Measurements from ENCODE around the gene SAP130.

Gene SAP130

DNA sequence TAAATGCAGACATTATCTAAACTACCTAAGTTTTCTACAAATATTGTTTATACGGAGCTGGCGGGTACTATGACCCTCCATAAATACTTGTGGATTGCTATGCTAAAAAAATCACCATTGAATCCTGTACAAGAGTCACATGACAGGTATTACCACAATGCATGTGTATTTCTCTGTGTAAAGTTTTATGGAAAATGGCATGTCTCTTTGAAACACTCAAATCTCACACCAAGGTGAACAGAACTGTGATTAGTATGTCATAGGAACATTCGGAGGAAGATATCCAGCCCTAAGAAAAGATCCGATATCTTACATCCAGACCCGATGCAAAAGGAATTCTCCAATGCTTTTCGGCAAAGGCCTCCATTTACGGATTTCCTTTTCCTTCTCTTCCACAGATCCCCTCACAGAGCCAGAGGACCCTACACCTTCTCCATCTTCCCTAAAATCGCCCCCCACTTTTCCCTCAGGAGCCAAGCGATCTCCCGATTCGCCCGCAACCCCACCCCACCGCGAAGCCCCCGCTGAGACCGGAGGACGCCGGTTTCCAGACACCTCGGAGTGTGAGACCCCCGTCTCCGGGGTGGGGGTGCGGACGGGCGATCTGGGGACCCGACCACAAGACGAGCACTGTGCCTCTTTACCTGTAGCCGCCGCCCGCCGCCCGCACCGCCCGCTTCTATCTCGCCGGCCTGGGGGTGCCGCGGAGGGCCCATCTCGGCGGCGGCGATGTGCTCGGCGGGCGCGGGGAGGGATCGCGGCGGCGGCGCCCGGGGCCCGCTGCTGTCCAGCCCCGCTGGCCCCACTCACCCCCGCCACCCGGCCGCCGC lies 1.2 kb downstream of the SAP130 start:
- DNase-seq (ENCODE audit: low spot score) = no peak

DNA sequence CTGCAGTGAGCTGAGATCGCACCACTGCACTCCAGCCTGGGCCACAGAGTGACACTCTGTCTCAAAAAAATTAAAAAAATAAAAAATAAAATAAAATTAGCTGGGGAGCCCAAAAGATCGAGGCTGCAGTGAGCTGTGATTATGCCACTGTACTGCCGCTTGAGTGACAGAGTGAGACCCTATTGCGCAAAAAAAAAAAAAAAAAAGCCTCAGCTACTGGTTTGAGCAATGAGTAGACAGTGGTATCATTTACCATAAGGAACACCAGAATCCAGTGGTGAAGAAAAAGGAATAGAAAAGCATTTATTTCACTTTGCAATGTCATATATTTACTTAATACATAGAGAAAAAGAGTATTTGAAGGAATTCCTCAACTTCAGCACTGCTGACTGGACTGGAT lies 3.0 kb downstream of the SAP130 start:
- no peak for DNase-seq (ENCODE audit: low spot score)

DNA sequence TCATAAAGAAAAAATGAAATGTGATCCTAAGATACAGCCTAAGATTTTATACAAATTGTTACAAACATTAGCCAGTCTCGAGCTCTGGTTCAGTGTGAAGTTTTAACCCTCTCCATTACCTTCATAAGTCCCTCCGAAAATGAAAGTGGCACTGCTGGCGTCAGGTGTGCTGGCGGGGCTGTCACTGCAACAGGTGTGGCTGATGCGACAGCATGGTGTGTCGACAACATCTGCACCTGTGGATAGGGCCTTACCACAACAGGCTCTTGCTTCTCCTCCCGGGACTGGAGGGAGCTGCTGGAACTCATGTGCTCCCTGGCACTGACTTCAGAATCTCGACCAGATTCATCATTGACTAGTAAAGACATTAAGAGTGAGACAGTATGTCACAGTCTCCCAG lies 10.3 kb downstream of the SAP130 start:
- DNase-seq (ENCODE audit: low spot score) = no peak

DNA sequence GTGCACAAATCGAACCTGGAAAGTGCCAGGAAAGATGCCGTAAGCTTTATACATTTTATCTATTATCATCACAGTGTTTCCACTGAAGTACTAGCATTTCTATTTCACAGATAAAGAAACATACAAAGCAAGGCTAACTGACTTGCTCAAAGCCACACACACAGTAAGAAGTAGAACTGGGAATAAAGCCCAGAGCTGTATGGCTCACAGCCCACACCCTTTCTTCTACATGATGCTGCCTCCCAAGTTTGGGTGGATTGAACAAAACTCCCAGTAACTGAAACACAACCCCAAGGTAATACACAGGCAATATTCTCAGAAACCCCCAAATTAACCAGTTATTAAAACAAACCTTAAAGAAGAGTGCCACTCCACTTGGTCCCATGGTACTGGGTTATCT lies 11.2 kb downstream of the SAP130 start:
- DNase-seq (ENCODE audit: low spot score) = no peak

DNA sequence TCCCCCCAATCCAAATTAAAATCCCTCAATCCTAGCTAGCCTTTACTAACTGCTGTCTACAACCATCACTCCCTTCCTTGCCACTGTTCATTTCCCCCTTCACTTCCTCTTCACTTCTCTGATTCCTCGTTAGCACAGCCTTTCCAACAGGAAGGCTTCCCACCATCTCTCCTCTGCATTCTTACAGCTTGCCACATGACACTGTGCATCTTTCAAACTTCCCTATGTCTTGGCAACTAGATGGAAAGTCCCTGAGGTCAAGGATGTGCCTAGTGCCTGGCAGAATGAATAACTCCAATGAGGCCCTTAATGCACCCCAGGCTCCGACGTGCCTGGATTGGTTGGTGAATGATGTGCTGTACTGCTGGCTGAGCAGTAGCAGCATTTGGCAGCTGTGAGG lies 15.2 kb downstream of the SAP130 start:
- no peak for DNase-seq (ENCODE audit: low spot score)

DNA sequence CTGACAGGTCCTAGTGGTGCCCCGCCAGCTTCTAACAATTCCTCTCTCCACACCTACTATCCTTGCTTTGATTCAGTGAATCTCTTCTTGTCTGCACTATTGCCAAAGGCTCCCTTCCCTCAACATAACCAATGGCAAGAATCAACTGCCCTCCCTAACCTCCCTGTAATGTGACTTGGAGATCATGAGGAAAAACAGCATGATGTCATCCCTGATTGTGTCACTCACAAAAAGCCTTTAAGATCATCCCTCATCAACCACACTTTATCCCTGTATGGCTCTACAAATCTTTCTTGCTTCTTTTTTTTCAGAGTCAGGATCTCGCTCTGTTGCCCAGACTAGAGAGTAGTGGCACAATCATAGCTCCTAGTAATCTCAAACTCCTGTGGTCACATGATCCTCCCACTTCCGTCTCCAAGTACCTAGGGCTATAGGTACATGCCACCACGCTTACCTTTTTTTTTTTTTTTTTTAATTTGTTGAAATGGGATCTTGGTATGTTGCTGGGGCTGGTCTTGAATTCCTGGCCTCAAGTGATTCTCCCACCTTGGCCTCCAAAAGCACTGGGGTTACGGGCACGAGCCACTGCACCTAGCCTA lies 19.7 kb downstream of the SAP130 start:
- no peak for DNase-seq (ENCODE audit: low spot score)

DNA sequence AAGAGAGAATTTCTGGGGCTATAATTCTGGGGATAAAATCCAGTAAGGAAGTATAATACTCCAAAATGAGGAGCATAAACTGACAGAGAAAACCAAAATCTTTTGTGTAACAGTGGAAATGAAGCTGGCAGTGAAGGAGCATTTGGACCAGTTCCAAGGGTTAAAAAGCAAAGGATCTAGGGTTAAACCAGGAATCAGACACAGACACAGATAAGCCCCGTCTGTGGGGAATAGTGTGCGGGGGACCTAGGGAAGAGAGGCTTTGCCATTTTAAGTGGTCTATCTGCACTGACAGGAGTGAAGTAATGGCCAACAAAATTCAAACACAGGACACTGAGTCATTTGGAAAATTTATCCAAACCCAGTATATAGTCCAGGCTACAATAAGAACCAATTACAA lies 23.4 kb downstream of the SAP130 start:
- no peak for DNase-seq (ENCODE audit: low spot score)

DNA sequence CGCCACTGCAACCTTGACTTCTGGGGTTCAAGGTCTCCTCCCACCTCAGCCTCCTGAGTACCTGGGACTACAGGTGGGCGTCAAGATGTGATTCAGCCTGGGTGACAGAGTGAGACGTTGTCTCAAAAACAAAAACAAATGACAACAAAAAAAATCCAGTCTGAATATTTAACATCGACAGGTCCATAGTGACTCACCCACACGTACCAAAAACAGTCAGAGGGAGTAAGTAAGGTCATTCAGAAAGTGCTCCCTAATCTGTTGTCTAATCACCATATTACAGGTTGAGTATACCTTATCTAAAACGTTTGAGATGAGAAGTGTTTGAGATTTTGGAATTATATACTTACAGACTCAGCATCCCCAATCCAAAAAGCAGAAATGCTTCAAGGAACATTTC lies 24.4 kb downstream of the SAP130 start:
- DNase-seq (ENCODE audit: low spot score) = no peak

DNA sequence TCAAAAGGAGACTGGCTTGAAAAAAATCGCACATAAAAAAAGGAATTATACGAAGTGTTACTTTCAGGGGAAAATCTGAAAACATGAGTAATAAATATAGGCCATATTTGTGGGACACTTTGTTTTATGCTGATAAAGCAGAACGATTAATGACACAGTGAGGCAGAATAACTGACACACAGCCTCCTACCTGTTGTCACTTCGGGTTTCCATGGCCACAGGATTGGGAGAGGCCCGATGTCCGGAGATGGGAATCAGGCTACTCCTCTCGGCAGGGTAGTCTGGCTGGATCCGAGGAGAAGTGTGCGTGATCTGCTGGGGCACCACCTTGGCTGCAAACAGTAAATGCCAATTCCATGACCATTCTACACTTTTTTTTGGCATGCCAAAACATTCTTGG lies 31.7 kb downstream of the SAP130 start:
- no peak for DNase-seq (ENCODE audit: low spot score)

DNA sequence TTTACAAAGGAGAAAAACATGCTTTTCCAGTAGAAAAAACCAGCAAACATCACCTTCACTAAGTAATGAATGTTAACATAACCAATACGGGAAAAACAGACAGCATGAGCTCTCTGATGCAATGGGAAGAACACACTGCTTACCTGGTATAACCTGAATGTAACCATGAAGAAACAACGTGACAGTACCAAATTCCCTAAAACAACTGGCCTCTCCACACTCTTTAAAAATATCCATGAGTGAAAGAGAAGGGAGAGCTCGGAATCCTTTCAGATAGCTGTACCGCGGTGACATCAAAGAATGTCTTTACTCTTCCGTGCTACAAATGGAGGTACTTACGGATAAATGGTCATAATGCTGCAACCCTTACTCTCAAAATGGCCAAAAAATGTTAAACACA lies 32.1 kb downstream of the SAP130 start:
- DNase-seq (ENCODE audit: low spot score) = no peak

DNA sequence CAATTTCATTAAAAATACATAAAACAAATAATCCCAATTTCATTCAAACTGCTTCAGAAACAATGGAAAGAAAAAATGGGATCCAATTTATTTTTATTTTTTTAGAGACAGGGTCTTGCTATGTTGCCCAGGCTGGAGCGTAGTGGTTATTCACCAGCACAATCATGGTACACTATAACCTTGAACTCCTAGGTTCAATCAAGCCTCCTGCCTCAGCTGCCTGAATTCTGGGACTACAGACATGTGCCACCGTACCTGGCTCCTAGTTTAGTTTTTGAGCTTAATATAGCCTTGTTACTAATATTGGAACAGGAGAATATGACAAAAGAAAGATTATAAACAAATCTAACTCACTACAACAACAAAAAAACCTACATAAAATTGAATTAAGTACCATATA lies 34.2 kb downstream of the SAP130 start:
- no peak for DNase-seq (ENCODE audit: low spot score)

DNA sequence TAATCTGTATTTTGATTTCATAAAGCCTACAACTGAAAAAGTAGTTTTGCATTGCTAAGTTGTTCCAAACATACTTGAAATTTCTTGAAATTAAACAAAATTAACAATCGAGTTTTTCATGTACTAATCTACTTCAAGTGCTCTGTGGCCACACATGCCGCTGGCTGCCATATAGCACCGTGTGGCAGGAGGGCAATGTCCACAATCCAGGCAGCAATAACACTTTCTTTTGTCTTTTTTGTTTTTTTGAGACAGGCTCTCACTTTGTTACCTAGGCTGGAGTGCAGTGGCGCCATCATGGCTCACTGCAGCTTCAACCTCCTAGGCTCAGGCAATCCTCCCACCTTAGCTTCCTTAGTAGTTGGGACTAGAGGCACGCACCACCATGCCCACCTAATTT lies 36.1 kb downstream of the SAP130 start:
- no peak for DNase-seq (ENCODE audit: low spot score)

DNA sequence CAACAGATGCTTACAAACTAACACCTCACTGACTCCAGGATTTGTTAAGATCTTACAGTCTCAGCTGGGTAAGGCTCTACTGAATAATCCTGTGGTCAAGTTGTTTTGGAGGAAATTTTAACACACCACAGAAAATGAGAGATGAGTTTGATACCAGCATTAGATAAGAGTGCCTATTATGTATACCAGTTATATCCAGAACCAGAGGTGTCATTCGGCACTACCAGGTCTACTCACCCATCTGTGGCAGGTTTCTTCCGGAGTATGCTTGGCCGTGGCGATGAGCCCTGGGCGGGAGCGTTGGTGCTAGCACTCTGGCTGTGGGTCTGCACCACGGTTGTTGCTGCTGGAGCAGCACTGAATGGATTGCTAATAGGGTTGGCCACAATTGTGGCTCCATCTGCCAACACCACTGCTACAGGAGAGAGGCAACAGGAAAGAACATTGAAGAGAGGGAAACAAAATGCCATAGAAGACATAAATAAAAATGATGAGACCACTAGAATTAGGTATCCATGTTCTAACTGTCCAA lies 41.2 kb downstream of the SAP130 start:
- no peak for DNase-seq (ENCODE audit: low spot score)

DNA sequence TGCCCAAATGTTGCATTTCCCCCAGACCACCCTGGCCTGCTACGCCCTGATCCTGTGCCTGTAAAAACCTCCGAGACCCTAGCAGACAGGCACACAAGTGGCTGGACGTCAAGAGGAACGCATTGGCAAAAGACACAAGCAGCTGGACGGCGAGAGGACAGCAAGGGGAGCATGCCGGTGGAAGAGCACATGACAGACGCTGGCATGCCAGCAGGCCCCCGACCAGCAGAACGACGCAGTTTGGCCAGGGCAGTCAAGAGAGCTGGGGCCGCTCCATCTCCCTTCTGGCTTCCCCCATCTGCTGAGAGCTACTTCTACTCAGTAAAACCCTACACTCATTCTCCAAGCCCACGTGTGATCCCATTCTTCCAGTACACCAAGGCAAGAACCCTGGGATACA lies 42.1 kb downstream of the SAP130 start:
- no peak for DNase-seq (ENCODE audit: low spot score)

DNA sequence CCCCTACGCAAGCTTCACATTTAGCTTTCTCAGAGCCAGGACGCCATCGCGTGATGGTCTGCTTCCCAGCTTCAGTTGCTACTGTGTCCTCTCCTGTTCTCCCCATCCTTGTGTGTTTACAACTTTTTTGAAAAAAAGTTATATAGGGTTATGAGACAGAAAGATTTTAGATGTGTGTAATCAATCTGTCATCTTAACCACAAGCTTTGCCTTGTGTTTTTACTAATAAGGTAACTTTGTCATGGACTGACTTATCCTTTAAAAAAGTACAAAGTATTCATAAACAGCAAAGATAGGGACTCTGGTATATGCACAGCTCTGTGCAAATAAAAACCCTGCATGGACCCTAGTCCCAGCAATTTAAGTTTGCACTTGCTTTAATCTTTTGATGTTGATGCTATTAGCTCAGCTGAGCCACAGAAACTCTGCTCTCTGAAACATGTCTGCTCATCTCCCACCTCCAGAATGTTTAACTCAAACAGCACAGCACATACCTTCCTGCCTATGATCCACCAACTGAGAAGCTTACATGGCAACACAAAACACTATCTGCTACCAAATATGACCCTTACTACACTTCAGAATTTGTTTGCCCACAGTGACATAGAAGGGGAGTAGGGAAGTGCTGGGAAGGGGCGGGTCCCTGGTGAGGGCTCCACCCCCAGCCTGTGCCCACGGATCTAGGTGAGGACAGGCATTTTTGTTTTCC lies 42.7 kb downstream of the SAP130 start:
- no peak for DNase-seq (ENCODE audit: low spot score)

DNA sequence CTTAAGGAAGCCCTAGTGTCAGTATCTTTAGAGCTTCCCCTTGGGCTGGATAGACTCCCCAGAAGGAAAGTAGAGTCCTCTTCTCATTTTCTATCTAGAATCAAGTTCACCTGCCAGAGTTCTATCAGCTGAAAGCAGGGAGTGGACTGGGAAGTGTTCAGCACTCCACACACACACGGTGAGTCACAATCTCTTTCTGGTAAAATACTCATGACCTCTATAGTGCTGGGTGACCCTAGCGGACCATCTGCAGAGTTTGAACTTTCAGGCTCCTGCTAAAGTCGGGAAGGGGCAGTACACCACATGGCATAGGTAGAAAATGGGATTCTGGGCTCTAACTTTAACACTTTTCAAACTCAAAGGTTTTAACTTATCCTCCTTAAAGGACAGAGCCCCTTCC lies 43.3 kb downstream of the SAP130 start:
- no peak for DNase-seq (ENCODE audit: low spot score)

DNA sequence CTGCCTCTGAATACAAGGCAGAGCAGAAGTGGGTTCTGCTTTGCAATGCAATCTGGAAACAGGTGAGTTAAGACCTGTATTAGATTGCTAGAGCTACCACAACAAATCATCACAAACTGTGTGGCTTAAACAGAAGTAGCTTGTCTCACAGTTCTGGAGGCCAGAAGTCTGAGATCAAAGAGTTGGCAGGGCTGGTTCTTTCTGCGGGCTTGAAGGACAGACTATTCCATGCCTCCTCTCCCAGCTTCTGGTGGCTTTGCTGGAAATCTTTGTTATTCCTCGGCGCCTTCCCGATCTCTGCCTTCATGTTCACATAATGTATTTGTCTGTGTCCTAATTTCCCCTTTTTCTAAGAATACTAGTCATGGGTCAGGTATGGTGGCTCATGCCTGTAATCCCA lies 58.4 kb downstream of the SAP130 start:
- DNase-seq (ENCODE audit: low spot score) = no peak

DNA sequence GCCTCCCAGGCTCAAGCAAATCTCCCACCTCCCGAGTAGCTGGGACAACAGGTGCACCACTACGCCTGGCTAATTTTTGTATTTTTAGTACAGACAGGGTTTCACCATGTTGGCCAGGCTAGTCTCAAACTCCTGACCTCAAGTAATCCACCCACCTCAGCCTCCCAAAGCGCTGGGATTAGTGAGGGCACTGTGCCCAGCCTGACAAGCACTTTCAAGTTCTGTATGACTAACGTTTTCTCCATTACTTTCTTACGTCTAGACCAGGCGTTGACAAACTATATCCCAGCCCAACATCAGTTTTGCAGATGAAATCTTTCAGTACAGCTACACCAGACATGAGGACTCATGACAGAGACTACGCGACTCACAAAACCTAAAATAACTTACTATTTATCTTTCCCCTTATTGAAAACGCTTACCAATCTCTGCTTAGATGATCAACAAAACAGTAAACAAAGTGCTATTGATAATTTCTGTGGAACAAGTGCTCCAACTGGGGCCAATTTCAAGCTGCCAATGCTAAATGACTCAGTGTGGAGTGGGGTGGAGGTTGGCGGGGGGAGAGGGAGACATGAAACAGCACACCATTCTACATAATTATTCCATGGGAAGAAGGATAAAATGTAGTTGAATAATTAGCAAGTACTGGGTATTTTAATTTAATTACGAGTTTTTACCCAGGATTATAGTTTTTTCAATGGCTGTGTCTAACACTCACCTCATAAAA lies 59.1 kb downstream of the SAP130 start:
- no peak for DNase-seq (ENCODE audit: low spot score)

DNA sequence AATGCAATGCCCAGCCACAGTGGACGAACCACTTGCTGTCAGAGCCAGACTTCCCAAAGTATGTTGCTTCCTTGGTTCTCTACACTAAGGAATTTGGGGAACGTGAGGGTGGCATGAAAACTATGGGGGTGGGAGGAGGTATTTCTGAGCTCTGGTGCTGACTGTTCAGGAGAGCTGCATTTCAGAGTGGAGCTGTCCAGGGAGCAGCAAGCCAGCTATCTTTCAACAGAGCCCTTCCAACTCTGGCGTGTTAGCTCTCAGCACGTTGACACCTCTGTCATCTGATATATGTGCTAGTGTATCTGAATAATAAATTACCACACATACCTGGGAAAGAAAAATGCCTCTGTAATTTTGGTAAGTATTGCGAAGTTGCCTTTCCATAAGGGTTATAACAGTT lies 66.1 kb downstream of the SAP130 start:
- no peak for DNase-seq (ENCODE audit: low spot score)

DNA sequence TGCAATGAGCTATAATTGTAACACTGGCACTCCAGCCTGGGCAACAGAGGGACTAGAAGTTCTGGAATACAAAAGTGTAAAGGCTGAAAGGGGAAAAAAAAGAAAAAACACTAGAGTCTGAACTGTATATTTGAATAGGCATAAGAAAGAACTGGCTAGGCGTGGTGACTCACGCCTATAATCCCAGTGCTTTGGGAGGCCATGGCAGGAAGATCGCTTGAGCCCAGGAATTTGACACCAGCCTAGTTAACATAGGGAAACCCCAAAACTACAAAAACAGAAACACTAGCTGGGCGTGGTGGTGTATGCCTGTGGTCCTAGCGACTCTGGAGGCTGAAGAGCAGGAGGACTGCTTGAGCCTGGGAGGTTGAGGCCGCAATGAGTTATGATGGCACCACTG lies 70.6 kb downstream of the SAP130 start:
- no peak for DNase-seq (ENCODE audit: low spot score)

DNA sequence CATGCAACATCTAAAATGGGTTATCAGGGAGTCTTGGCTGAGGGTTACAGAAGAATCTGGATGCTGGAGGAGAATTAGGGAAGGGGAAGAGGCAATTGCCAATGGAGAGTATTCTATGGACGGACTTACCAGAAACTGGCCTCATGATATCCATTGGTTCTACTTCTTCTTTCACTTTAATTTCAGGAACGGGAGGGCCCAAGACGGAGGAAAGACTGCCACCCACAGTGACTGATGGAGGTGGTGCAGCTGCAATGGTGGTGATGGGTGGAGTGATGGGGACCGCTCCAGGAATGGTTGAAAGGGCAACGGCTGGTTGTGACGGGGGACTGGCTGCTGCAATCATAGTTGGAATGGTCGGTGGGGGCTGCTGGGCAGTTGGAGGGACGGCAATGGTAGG lies 73.0 kb downstream of the SAP130 start:
- no peak for DNase-seq (ENCODE audit: low spot score)

DNA sequence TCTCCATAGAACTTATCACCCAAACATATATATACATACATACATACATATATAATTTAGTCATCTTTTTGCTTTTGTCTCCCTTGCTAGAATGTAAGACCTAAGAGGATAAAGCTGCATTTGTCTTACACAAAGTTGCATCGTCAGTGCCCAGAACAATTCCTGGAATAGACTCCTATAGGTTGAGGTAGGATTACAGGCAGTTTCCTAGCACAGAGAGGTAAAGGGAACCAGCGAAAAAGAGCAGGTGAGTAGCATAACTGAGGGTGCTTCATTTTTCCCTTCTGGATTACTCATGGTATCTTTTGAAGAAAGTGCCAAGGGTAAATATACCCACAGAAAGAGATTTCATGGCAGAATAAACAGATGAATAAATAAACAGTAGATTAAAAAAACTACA lies 74.0 kb downstream of the SAP130 start:
- no peak for DNase-seq (ENCODE audit: low spot score)
